ENCODE data around the gene TUBB1. TPM values are rescaled to one million over a fixed set of nuclear protein-coding genes. Genes with fewer than 3 reads are reported as not detected.

The TUBB1 gene
- total RNA-seq, 3 donors from 2014 or later = not detected

- H3K4me3 Mint-ChIP-seq = no peak overlapping the region
These were observed 25.6 kb downstream of the TUBB1 start for GRCh38 chr20:59044796-59045195.

DNA sequence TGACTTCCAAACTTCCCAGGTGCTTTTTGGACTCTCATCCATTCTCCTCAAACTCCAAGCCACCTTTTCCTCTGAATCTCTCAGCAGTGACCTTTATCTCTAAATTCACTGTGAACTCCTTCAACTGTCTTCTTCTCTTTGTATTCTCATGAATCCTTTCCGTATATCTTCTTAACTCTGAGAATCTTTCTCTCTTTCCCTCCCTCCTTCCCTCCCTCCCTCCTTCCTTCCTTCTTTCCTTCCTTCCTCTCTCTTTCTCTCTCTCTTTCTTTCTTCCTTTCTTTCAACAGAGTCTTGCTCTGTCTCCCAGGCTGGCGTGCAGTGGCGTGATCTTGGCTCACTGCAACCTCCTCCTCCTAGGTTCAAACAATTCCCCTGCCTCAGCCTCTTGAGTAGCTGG, 27.6 kb downstream of the TUBB1 start:
- DNase-seq (no peak), ATAC-seq (no peak)
- no peak overlapping the region for H3K4me3 Mint-ChIP-seq
- H3K36me3 Mint-ChIP-seq (ENCODE audit: insufficient read depth) = no peaks in the 10 kb centered on the region
- H3K4me1 Mint-ChIP-seq (ENCODE audit: low read depth) = peaks cover 28% of the 10 kb centered on the region
- no peaks in the 10 kb centered on the region for H3K9me3 Mint-ChIP-seq
- H3K27me3 Mint-ChIP-seq (ENCODE audit: low read depth) = peaks cover 14% of the 10 kb centered on the region

More at GRCh38 chr20:59044796-59045195, 25.6 kb downstream of the TUBB1 start:
- Mint-ChIP-seq H3K36me3 (ENCODE audit: insufficient read depth) (peaks cover 12% of the 10 kb centered on the region), H3K27me3 (ENCODE audit: low read depth) (peaks cover 3% of the 10 kb centered on the region), H3K9me3 (no peaks in the 10 kb centered on the region), H3K4me1 (ENCODE audit: low read depth) (peaks cover 44% of the 10 kb centered on the region)
- ATAC-seq (no peak), DNase-seq (no peak)

DNA sequence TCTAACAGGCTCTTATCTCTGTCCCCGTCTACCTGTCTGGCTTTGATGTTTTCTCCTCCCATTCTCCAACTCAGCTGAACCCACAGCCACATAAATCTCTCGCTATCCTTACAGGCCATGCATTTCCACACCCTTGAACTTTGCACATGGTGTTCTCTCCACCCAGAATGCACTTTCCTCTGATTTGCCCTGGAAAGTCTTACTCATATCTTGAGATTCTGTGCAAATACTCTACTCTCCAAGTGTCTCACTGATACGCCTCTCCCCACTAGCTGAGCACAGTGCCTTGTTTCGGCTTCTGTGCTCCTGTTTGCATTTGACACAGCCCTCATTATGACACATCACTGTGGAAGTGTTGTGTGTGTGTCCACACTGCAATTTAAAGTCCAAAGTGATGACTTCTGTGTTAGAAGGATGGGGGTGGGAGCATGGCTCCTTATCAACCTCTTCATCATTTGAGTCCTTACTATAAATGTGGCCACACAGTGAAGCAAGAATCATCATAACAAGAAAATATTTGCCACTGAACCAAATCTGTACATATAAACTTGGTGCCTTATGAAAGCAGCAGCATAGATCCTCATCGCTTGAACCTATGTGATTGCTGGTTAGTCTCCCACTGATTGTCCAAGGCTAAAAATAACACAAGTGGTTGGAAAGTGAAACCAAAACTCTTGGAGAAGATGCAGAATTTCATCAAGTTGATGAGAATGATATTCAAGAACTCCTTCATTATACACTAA, 28.9 kb downstream of the TUBB1 start:
- peaks cover 26% of the 10 kb centered on the region for H3K4me1 Mint-ChIP-seq (ENCODE audit: low read depth)
- H3K27me3 Mint-ChIP-seq (ENCODE audit: low read depth) = peaks cover 18% of the 10 kb centered on the region
- H3K36me3 Mint-ChIP-seq (ENCODE audit: insufficient read depth) = no peaks in the 10 kb centered on the region
- no peak overlapping the region for H3K4me3 Mint-ChIP-seq
- no peak for DNase-seq
- peak; percentile 64 to 67 for ATAC-seq
- no peaks in the 10 kb centered on the region for H3K9me3 Mint-ChIP-seq

- Mint-ChIP-seq H3K4me1 (ENCODE audit: low read depth) (peaks cover 21% of the 10 kb centered on the region), H3K36me3 (ENCODE audit: insufficient read depth) (no peaks in the 10 kb centered on the region), H3K9me3 (no peaks in the 10 kb centered on the region), H3K27me3 (ENCODE audit: low read depth) (peaks cover 21% of the 10 kb centered on the region), H3K4me3 (no peak overlapping the region)
- ATAC-seq (no peak), DNase-seq (no peak)
These were observed 29.4 kb downstream of the TUBB1 start for GRCh38 chr20:59048681-59049030.

DNA sequence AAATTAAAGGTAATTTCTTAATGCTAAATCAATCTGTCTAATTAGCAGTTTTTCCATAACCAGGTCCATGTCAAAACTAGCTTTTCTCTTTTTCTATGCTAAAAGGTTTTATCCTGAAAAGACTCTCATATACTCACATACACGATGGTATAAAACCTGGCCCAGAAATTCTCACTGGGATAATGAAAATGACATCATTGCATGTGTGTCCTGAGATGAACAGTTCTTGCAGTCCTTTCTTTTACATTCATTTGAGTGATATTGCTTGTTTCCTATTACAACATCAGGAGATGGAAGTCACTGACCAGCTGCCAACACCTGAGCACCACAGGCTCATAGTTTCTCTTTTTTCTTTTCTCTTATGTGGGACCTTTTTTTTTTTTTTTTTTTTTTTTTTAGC, 31.2 kb downstream of the TUBB1 start:
- Mint-ChIP-seq H3K27me3 (ENCODE audit: low read depth) (peaks cover 27% of the 10 kb centered on the region), H3K4me1 (ENCODE audit: low read depth) (peaks cover 12% of the 10 kb centered on the region), H3K4me3 (no peak overlapping the region), H3K36me3 (ENCODE audit: insufficient read depth) (no peaks in the 10 kb centered on the region), H3K9me3 (no peaks in the 10 kb centered on the region)
- no peak for ATAC-seq
- no peak for DNase-seq

- Mint-ChIP-seq H3K36me3 (ENCODE audit: insufficient read depth) (no peaks in the 10 kb centered on the region), H3K9me3 (no peaks in the 10 kb centered on the region), H3K4me1 (ENCODE audit: low read depth) (peaks cover 10% of the 10 kb centered on the region), H3K27me3 (ENCODE audit: low read depth) (peaks cover 27% of the 10 kb centered on the region), H3K4me3 (no peak overlapping the region)
- no peak for ATAC-seq
- DNase-seq = no peak
These were observed 32.5 kb downstream of the TUBB1 start for GRCh38 chr20:59051666-59052185.

- DNase-seq (no peak), ATAC-seq (no peak)
- no peak overlapping the region for H3K4me3 Mint-ChIP-seq
- H3K4me1 Mint-ChIP-seq (ENCODE audit: low read depth) = no peaks in the 10 kb centered on the region
- H3K36me3 Mint-ChIP-seq (ENCODE audit: insufficient read depth) = no peaks in the 10 kb centered on the region
- peaks cover 24% of the 10 kb centered on the region for H3K27me3 Mint-ChIP-seq (ENCODE audit: low read depth)
- no peaks in the 10 kb centered on the region for H3K9me3 Mint-ChIP-seq
These were observed 36.1 kb downstream of the TUBB1 start for GRCh38 chr20:59055302-59055701.

- peaks cover 5% of the 10 kb centered on the region for H3K27me3 Mint-ChIP-seq (ENCODE audit: low read depth)
These were observed 42.9 kb downstream of the TUBB1 start for GRCh38 chr20:59062081-59062480.

DNA sequence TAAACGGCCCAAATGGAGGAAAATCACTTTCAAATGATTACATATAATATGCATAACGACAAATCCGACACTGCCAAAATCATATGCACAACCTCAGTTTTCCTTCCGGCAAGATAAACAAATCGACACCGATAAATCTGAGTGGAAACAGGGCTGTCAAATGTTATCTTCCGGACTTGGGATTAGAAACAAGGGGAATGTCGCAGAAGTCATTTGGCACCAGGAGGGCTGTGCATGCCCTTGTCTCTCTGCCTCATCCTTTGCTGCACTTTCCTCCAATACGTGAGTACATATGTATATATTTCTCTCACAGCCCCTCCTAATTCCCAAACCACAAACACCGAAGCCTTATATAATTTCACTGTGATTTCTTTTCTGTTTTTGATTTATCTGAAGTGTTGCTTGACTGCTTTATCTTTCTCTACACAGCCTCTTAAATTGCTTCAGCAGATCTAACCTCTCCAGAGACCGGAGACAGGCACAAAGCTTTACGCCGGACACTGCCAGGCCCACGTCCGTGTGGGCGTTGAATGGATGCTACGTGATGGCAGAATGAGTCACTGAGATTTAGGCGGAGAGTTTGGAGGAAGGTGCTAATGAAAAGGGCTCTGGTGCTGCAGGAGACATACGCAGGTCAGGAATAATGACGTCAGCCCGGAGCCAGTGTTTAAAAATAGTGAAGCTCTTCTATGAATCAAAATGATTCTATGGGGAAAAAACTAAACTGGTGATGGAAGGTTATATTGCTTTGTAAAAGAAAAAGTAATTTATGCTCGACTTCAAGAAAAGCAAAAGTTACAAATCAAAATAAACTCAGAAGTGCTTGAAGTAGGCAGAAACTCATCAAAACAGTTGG, 44.4 kb downstream of the TUBB1 start:
- DNase-seq (no peak), ATAC-seq (no peak)
- peaks cover 5% of the 10 kb centered on the region for H3K27me3 Mint-ChIP-seq (ENCODE audit: low read depth)
- no peak overlapping the region for H3K4me3 Mint-ChIP-seq
- H3K9me3 Mint-ChIP-seq = no peaks in the 10 kb centered on the region
- H3K4me1 Mint-ChIP-seq (ENCODE audit: low read depth) = no peaks in the 10 kb centered on the region
- H3K36me3 Mint-ChIP-seq (ENCODE audit: insufficient read depth) = no peaks in the 10 kb centered on the region

More at GRCh38 chr20:59062081-59062480, 42.9 kb downstream of the TUBB1 start:
- H3K4me3 Mint-ChIP-seq = no peak overlapping the region
- DNase-seq (no peak), ATAC-seq (no peak)
- H3K9me3 Mint-ChIP-seq = no peaks in the 10 kb centered on the region
- H3K36me3 Mint-ChIP-seq (ENCODE audit: insufficient read depth) = no peaks in the 10 kb centered on the region
- H3K4me1 Mint-ChIP-seq (ENCODE audit: low read depth) = no peaks in the 10 kb centered on the region

GRCh38 chr20:59064214-59064722, 45.0 kb downstream of the TUBB1 start:
- no peaks in the 10 kb centered on the region for H3K9me3 Mint-ChIP-seq
- peaks cover 5% of the 10 kb centered on the region for H3K27me3 Mint-ChIP-seq (ENCODE audit: low read depth)
- ATAC-seq (no peak), DNase-seq (no peak)
- no peaks in the 10 kb centered on the region for H3K36me3 Mint-ChIP-seq (ENCODE audit: insufficient read depth)
- no peak overlapping the region for H3K4me3 Mint-ChIP-seq
- no peaks in the 10 kb centered on the region for H3K4me1 Mint-ChIP-seq (ENCODE audit: low read depth)

GRCh38 chr20:59068534-59068933, 49.3 kb downstream of the TUBB1 start:
- no peaks in the 10 kb centered on the region for H3K9me3 Mint-ChIP-seq
- H3K27me3 Mint-ChIP-seq (ENCODE audit: low read depth) = no peaks in the 10 kb centered on the region
- no peak overlapping the region for H3K4me3 Mint-ChIP-seq
- no peaks in the 10 kb centered on the region for H3K36me3 Mint-ChIP-seq (ENCODE audit: insufficient read depth)
- no peak for DNase-seq
- H3K4me1 Mint-ChIP-seq (ENCODE audit: low read depth) = no peaks in the 10 kb centered on the region
- no peak for ATAC-seq

GRCh38 chr20:59069026-59069425, 49.8 kb downstream of the TUBB1 start:
- no peaks in the 10 kb centered on the region for H3K27me3 Mint-ChIP-seq (ENCODE audit: low read depth)

GRCh38 chr20:59071216-59071615, 52.0 kb downstream of the TUBB1 start:
- Mint-ChIP-seq H3K4me3 (no peak overlapping the region), H3K9me3 (no peaks in the 10 kb centered on the region), H3K36me3 (ENCODE audit: insufficient read depth) (no peaks in the 10 kb centered on the region), H3K27me3 (ENCODE audit: low read depth) (no peaks in the 10 kb centered on the region), H3K4me1 (ENCODE audit: low read depth) (peaks cover 16% of the 10 kb centered on the region)
- ATAC-seq = no peak
- DNase-seq = no peak

More at GRCh38 chr20:59069026-59069425, 49.8 kb downstream of the TUBB1 start:
- H3K36me3 Mint-ChIP-seq (ENCODE audit: insufficient read depth) = no peaks in the 10 kb centered on the region
- DNase-seq (no peak), ATAC-seq (no peak)
- peaks cover 4% of the 10 kb centered on the region for H3K4me1 Mint-ChIP-seq (ENCODE audit: low read depth)
- no peak overlapping the region for H3K4me3 Mint-ChIP-seq
- H3K9me3 Mint-ChIP-seq = no peaks in the 10 kb centered on the region

GRCh38 chr20:59073582-59073981, 54.4 kb downstream of the TUBB1 start:
- Mint-ChIP-seq H3K4me1 (ENCODE audit: low read depth) (peaks cover 19% of the 10 kb centered on the region), H3K9me3 (no peaks in the 10 kb centered on the region), H3K4me3 (no peak overlapping the region), H3K27me3 (ENCODE audit: low read depth) (peaks cover 4% of the 10 kb centered on the region), H3K36me3 (ENCODE audit: insufficient read depth) (no peaks in the 10 kb centered on the region)
- ATAC-seq = no peak
- no peak for DNase-seq
